GM13977 (cell line): Measurements from ENCODE around the gene AXDND1.
A peak's percentile ranks its signal among the peaks of the same experiment; 100 is the strongest.
"Not testable (repeated sequence)": the region's sequence is repeated elsewhere in the genome, so short reads cannot be mapped to it uniquely, and the experiment has no call there.

ENCODE experiments used
- DNase-seq: peaks from one replicate; pipeline ENCODE4 v3.0.0; 2012; ENCODE audit warnings: low spot score
- in situ Hi-C: fragments of 300-500 bp; cut with MboI; formaldehyde crosslinking; loops from one replicate; pipeline ENCODE4 v1.12.0; 2022; ENCODE audit warnings: low sequenced_read_pairs, low pct_unique_long_range_greater_than_20kb, mixed read lengths, inconsistent platforms; ENCODE audit not compliant: unreplicated experiment
- TF ChIP-seq, protein P1 (sequence below): IDR thresholded peaks from 2 replicates; pipeline ENCODE4 v1.5.1; 2012; ENCODE audit warnings: mild to moderate bottlenecking, control low read depth; ENCODE audit not compliant: insufficient read depth; ENCODE audit errors: extremely low read depth, missing control alignments

AXDND1 gene

DNA sequence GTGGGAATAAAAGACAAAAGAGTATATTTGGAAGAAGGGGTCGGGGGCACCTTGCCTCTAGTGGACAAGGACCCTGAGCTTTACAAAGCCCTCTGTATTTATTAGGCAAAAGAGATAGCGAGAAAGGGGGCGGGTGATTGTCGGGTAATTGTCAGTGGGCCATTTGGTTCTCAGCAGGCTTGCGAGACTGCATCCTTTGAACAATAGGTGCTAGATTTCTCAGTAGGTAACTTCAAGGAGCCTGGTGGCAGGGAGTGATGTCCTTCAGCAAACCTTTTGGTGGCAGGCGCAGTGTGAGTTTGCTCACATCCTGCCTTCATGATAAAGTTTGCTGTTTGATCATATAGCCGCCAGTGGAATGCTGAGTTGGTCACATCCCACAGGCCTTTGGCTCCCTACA, 71.4 kb downstream of the AXDND1 start:
- no peak for DNase-seq
- in situ Hi-C loops: no loop called here
- TF ChIP-seq, protein P1, sequence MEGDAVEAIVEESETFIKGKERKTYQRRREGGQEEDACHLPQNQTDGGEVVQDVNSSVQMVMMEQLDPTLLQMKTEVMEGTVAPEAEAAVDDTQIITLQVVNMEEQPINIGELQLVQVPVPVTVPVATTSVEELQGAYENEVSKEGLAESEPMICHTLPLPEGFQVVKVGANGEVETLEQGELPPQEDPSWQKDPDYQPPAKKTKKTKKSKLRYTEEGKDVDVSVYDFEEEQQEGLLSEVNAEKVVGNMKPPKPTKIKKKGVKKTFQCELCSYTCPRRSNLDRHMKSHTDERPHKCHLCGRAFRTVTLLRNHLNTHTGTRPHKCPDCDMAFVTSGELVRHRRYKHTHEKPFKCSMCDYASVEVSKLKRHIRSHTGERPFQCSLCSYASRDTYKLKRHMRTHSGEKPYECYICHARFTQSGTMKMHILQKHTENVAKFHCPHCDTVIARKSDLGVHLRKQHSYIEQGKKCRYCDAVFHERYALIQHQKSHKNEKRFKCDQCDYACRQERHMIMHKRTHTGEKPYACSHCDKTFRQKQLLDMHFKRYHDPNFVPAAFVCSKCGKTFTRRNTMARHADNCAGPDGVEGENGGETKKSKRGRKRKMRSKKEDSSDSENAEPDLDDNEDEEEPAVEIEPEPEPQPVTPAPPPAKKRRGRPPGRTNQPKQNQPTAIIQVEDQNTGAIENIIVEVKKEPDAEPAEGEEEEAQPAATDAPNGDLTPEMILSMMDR: no peak

DNA sequence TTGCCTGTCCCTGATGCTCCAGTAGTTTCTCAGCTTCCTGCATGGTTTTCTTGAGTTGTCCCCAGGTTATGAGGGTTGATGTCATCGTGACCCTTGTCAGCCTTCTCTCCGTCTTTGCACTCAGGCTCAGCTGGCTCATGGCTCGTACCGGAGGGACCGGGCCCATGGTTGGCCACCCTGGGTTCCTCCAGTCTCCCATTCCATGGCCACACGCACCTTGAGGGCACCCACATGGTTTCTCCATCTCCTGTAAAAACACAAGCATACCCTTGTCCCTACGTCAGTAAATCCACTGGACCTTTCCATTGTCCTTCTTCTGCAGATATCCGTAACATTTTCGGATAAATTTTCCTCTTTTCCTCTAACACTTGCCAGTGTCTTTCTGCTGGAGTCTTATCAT, 73.9 kb downstream of the AXDND1 start:
- in situ Hi-C loops, DNase-seq: not testable (repeated sequence)

DNA sequence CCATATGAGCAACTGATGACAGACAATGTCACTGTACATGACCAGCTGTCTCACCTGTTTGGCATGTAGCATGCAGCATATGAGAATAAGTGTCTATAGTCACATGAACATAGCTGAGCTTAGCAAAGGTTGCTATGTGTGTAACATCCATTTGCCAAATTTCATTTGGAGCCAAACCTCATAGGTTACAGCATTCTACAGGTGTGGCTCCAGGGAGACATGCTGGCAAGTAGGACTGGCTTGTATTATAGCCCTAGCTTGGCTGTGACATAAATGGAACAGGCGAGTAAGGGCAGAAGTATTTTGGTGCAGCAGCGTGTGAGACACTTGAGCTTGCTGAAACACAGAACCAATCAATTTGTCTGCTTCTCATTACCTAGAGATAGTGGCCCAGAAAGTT, 74.5 kb downstream of the AXDND1 start:
- in situ Hi-C loops, DNase-seq: not testable (repeated sequence)

DNA sequence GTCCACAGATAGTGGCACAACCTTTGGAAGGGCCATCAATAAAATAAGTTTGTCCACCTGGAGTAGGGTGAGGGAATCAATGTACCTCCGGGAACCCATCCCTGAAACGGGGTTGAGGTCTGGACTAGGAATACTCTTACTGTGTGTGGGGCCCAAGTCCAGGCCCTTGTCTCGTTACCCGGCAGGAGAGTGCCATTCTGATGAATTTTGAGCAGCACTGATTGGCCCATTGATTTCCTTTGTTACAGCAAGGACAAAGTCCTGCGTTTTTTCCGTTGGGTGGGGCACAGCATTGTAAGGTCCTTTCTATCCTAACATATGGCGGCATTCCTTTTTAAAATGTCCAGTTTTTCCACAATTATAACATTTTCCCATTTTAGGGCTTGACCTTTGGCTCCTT, 75.2 kb downstream of the AXDND1 start:
- no peak for DNase-seq
- TF ChIP-seq, protein P1: no peak
- in situ Hi-C loops: no loop called here

DNA sequence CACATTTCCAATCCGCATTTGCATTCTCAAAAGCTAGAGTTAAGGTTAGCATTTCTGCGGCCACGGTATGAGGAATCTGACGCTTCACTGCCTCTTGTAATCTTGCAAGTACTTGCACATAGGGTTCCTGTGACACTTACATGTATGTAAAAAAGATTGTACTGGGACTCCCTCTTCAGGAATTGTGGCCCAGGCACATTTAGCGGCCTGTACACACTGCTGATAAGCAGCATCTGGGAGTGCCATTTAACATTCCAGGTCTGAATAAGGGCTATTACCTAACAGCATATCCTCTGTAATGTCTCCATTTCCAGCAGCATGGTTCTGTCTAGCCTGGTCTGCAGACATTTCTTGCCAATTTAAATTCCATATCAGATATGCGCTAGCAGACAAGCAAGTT, 75.7 kb downstream of the AXDND1 start:
- TF ChIP-seq, protein P1: no peak
- in situ Hi-C loops: no loop called here
- DNase-seq: no peak

DNA sequence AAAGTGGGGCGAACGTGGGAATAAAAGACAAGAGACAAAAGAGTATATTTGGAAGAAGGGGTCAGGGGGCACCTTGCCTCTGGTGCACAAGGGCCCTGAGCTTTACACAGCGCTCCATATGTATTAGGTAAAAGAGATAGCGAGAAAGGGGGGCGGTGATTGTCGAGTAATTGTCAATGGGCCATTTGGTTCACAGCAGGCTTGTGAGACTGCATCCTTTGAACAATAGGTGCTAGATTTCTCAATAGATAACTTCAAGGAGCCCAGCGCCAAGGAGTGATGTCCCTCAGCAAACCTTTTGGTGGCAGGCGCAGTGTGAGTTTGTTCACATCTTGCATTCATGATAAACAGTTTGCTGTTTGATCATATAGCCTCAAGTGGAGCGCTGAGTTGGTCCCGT, 77.1 kb downstream of the AXDND1 start:
- in situ Hi-C loops, DNase-seq: not testable (repeated sequence)

DNA sequence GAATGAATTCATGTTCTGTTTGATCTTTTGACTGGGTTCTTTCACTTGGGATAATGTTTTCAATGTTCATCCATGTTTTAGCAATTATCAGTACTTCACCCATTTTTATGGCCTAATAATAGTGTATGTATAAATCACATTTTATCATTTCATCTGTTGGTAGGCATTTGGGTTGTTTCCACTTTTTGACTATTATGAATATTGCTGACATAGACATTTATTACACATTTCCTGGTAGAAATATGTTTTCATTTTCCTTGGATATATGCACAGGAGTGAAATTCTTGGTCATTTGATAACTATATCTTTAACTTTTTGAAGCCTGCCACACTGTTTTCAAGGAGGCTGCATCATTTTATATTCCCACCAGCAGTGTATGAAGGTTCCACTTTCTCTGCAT, 79.8 kb downstream of the AXDND1 start:
- no peak for DNase-seq
- in situ Hi-C loops: no loop called here
- TF ChIP-seq, protein P1: no peak

DNA sequence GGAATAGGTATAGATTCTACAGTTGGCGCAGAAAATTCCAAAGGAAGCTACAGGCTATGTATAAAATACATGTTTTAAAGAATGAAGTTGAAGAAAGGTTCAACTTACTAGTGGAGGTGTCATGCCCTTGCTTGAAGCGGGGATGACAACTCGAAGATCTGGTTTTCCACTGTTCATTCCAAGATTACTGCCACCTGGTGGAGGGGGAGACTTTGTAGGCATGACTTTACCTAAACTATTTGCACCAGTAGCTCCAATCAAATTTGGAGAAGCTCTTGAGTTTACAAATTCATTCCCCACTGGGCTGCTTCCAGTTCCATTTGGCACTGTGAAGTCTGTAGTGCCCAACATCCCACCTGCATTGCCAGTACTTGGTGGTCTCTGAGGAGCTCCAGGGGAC, 81.7 kb downstream of the AXDND1 start:
- TF ChIP-seq, protein P1: peak; percentile 8
- in situ Hi-C loops: no loop called here
- peak; percentile 14 for DNase-seq
